Measurements from ENCODE around the gene SND1.
"Not testable (repeated sequence)": the region's sequence is repeated elsewhere in the genome, so short reads cannot be mapped to it uniquely, and the experiment has no call there.

The SND1 gene

GRCh38 chr7:127810696-127811660 is 159.0 kb downstream of the SND1 start:
- no peak for DNase-seq

- DNase-seq: no peak
Measured at GRCh38 chr7:127812540-127812939, 160.5 kb downstream of the SND1 start.

GRCh38 chr7:127813991-127814541 is 162.1 kb downstream of the SND1 start:
- no peak for DNase-seq

- no peak for DNase-seq
Measured at GRCh38 chr7:127815631-127816145, 163.7 kb downstream of the SND1 start.

GRCh38 chr7:127816354-127817190 is 164.6 kb downstream of the SND1 start:
- DNase-seq: no peak

- DNase-seq: no peak
Measured at GRCh38 chr7:127817466-127817865, 165.5 kb downstream of the SND1 start.

- DNase-seq: no peak
Measured at GRCh38 chr7:127818306-127818705, 166.3 kb downstream of the SND1 start.

GRCh38 chr7:127819975-127820731 is 168.2 kb downstream of the SND1 start:
- no peak for DNase-seq

GRCh38 chr7:127820732-127821085 is 168.7 kb downstream of the SND1 start:
- DNase-seq: no peak

- no peak for DNase-seq
Measured at GRCh38 chr7:127821146-127821545, 169.2 kb downstream of the SND1 start.

- DNase-seq: no peak
Measured at GRCh38 chr7:127822822-127823508, 171.0 kb downstream of the SND1 start.

GRCh38 chr7:127824682-127825081 is 172.7 kb downstream of the SND1 start:
- DNase-seq: no peak

- no peak for DNase-seq
Measured at GRCh38 chr7:127828843-127829500, 177.0 kb downstream of the SND1 start.

- no peak for DNase-seq
Measured at GRCh38 chr7:127831318-127832219, 179.6 kb downstream of the SND1 start.

- DNase-seq: no peak
Measured at GRCh38 chr7:127832592-127832991, 180.6 kb downstream of the SND1 start.

GRCh38 chr7:127833641-127834040 is 181.6 kb downstream of the SND1 start:
- no peak for DNase-seq

GRCh38 chr7:127835679-127836078 is 183.7 kb downstream of the SND1 start:
- no peak for DNase-seq

GRCh38 chr7:127837816-127838410 is 185.9 kb downstream of the SND1 start:
- not testable (repeated sequence) for DNase-seq

GRCh38 chr7:127838816-127839415 is 186.9 kb downstream of the SND1 start:
- DNase-seq: no peak

Data from right hindlimb (tissue), 1 donor.